Fibroblast of lung (primary cell): ENCODE results near the gene TMTC4.

ENCODE experiments used
- EZH2 ChIP-seq: IDR thresholded peaks from 2 replicates; pipeline ENCODE4 v1.5.1; 2012; ENCODE audit warnings: low read length, control low read depth, mild to moderate bottlenecking; ENCODE audit errors: missing control alignments
- TF ChIP-seq, protein P1 (sequence below), 2 donors: IDR thresholded peaks in 1 of 2; conservative IDR thresholded peaks in 1 of 2; 1 replicate in 1 of 2; 2 replicates in 1 of 2; pipeline ENCODE4 v1.5.1; 2011 to 2012; ENCODE audit warnings: low read length in 2 of 2, control low read depth in 1 of 2, inconsistent platforms in 1 of 2, low read depth in 1 of 2, mild to moderate bottlenecking in 1 of 2

GRCh38 chr13:100604918-100605710 is 69.5 kb downstream of the TMTC4 start:
- TF ChIP-seq, protein P1, sequence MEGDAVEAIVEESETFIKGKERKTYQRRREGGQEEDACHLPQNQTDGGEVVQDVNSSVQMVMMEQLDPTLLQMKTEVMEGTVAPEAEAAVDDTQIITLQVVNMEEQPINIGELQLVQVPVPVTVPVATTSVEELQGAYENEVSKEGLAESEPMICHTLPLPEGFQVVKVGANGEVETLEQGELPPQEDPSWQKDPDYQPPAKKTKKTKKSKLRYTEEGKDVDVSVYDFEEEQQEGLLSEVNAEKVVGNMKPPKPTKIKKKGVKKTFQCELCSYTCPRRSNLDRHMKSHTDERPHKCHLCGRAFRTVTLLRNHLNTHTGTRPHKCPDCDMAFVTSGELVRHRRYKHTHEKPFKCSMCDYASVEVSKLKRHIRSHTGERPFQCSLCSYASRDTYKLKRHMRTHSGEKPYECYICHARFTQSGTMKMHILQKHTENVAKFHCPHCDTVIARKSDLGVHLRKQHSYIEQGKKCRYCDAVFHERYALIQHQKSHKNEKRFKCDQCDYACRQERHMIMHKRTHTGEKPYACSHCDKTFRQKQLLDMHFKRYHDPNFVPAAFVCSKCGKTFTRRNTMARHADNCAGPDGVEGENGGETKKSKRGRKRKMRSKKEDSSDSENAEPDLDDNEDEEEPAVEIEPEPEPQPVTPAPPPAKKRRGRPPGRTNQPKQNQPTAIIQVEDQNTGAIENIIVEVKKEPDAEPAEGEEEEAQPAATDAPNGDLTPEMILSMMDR (conservative IDR thresholded peaks at IDR 0.05 in 1 of 2, IDR thresholded peaks at IDR 0.05 in 1 of 2; ENCODE audit: low read depth in 1 of 2, low read length in 2 of 2) = no peak
- TF ChIP-seq EZH2 = no peak
